ENCODE results near the gene CD80. TPM values are rescaled to one million over a fixed set of nuclear protein-coding genes. Genes with fewer than 3 reads are reported as not detected.
"Not testable (repeated sequence)": the region's sequence is repeated elsewhere in the genome, so short reads cannot be mapped to it uniquely, and the experiment has no call there.

The CD80 gene
- not detected for polyA plus RNA-seq

DNA sequence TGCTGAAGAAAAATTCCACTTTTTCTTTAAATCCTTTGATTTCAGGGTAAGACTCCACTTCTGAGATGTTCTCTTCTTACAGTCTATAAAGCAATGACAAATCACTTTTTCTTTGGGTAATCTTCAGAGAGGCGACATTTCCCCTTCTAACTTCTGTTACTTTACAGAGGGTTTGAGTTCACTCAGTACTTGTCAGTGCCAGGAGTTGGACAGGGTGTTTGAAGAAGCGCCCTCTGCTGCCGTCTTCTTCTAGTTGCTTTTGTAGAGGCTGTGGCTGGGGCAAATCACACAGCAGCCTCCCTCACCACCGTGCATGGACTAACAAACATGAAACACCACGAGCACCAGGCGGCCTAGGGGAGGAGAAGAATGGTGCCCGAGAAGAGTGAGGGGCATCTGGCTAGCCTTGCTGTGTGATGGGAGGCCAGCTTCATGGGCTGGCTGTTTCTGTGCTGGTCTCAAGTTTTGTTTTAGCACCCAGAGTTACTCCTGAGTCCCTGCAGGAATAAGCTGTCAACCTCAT is at the start of gene CD80:
TSS of gene CD80 (minus strand) at position 174 of the 523 bp plus-strand sequence. CDS start 1,886 bp downstream, outside the sequence.
- no peak within 1 kb of the TSS for H3K27ac Mint-ChIP-seq
- DNase-seq: peak; percentile 13 to 36 (median 31)
- H3K4me1 Mint-ChIP-seq: no peaks in the 10 kb centered on the region
- H3K27me3 Mint-ChIP-seq (ENCODE audit: low read depth in 3 of 3): peaks cover 0 to 7% (median 2%) of the 10 kb centered on the region in 3 donors
- peak within 1 kb of the TSS in 1 of 5 donors; percentile 27 for H3K4me3 Mint-ChIP-seq
- H3K36me3 Mint-ChIP-seq: no peaks in the 10 kb centered on the region
- peaks cover 0 to 2% (median 0%) of the 10 kb centered on the region in 6 donors for H3K9me3 Mint-ChIP-seq

DNA sequence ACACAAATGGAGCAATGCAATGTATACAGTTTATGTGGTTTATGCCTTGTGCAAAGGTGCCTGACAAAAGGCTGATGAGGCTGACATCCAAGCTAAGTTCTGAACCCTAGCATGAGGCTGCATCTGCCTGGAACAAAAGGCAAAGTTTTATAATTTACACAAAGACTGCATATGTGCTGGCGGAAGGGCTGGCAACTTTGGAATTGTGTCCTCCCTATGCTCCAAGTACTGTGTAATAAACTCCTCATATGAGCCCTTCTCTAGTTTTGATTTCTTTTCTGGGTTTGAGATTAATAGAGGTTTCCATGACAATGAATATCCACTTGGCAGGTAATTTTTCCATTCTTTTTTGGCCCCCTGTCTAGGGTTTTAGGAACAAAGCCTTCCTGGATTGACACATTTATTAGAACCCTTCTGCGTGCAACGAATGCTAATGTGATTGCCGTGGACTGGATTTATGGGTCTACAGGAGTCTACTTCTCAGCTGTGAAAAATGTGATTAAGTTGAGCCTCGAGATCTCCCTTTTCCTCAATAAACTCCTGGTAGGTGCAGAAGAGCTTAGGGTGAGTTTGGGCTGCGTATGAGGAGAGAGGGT is 49.1 kb upstream of the CD80 start:
- Mint-ChIP-seq H3K27me3 (ENCODE audit: low read depth in 3 of 3) (peaks cover 0 to 5% (median 2%) of the 10 kb centered on the region in 3 donors), H3K27ac (no peak overlapping the region), H3K9me3 (no peaks in the 10 kb centered on the region), H3K36me3 (peaks cover 0 to 3% (median 0%) of the 10 kb centered on the region in 3 donors), H3K4me1 (no peaks in the 10 kb centered on the region), H3K4me3 (no peak overlapping the region)
- no peak for DNase-seq

DNA sequence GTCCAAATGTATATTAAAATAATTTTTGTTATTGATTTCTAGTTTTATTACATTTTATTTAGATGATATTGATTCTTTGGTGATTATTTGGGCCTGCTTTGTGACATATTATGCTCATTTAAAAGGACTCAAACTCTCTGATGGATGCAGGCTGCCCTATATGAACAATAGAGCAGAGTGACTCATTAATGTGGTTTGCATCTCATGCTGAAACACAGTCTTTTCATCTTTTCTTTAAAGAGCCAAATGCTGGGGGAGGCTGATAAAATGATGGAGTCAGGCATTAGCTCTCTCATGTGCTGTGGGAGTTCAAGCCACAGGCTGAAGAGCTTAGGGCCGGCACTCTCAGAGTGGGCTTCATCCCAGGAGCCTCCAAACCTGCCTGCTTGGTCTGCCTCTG is 45.5 kb upstream of the CD80 start:
- H3K27me3 Mint-ChIP-seq (ENCODE audit: low read depth in 3 of 3): peaks cover 0 to 2% (median 0%) of the 10 kb centered on the region in 3 donors
- no peak overlapping the region for H3K27ac Mint-ChIP-seq
- H3K4me1 Mint-ChIP-seq: peaks cover 0 to 3% of the 10 kb centered on the region in 2 donors
- peaks cover 0 to under 1% (median 0%) of the 10 kb centered on the region in 6 donors for H3K9me3 Mint-ChIP-seq
- DNase-seq: no peak
- H3K4me3 Mint-ChIP-seq: no peak overlapping the region
- H3K36me3 Mint-ChIP-seq: peaks cover 0 to 3% (median 0%) of the 10 kb centered on the region in 3 donors

GRCh38 chr3:119602676-119603075 is 43.3 kb upstream of the CD80 start:
- DNase-seq: no peak
- H3K9me3 Mint-ChIP-seq: peaks cover 0 to 1% (median 0%) of the 10 kb centered on the region in 6 donors
- no peaks in the 10 kb centered on the region for H3K27me3 Mint-ChIP-seq (ENCODE audit: low read depth in 3 of 3)
- peaks cover 0 to 6% of the 10 kb centered on the region in 2 donors for H3K4me1 Mint-ChIP-seq
- no peak overlapping the region for H3K4me3 Mint-ChIP-seq
- no peak overlapping the region for H3K27ac Mint-ChIP-seq
- peaks cover 0 to 3% (median 0%) of the 10 kb centered on the region in 3 donors for H3K36me3 Mint-ChIP-seq

GRCh38 chr3:119601154-119601553 is 41.7 kb upstream of the CD80 start:
- H3K27me3 Mint-ChIP-seq (ENCODE audit: low read depth in 3 of 3): no peaks in the 10 kb centered on the region
- DNase-seq: no peak
- no peak overlapping the region for H3K27ac Mint-ChIP-seq
- peaks cover 0 to 1% (median 0%) of the 10 kb centered on the region in 6 donors for H3K9me3 Mint-ChIP-seq
- peaks cover 0 to 6% of the 10 kb centered on the region in 2 donors for H3K4me1 Mint-ChIP-seq
- no peaks in the 10 kb centered on the region for H3K36me3 Mint-ChIP-seq
- H3K4me3 Mint-ChIP-seq: no peak overlapping the region

- no peak for DNase-seq
- Mint-ChIP-seq H3K4me3 (no peak overlapping the region), H3K27ac (no peak overlapping the region), H3K36me3 (no peaks in the 10 kb centered on the region), H3K27me3 (ENCODE audit: low read depth in 3 of 3) (no peaks in the 10 kb centered on the region), H3K4me1 (peaks cover 0 to 6% of the 10 kb centered on the region in 2 donors), H3K9me3 (peaks cover 0 to 1% (median 0%) of the 10 kb centered on the region in 6 donors)
These were observed 41.3 kb upstream of the CD80 start for GRCh38 chr3:119600732-119601131.

GRCh38 chr3:119599558-119600174 is 40.3 kb upstream of the CD80 start:
- H3K9me3 Mint-ChIP-seq: peaks cover 0 to 1% (median 0%) of the 10 kb centered on the region in 6 donors
- peaks cover 0 to 6% of the 10 kb centered on the region in 2 donors for H3K4me1 Mint-ChIP-seq
- DNase-seq: no peak
- H3K4me3 Mint-ChIP-seq: no peak overlapping the region
- H3K27me3 Mint-ChIP-seq (ENCODE audit: low read depth in 3 of 3): no peaks in the 10 kb centered on the region
- H3K36me3 Mint-ChIP-seq: no peaks in the 10 kb centered on the region
- peak overlapping the region in 1 of 6 donors; percentile 24 for H3K27ac Mint-ChIP-seq

GRCh38 chr3:119598410-119599098 is 39.1 kb upstream of the CD80 start:
- no peak overlapping the region for H3K27ac Mint-ChIP-seq
- peaks cover 0 to 6% of the 10 kb centered on the region in 2 donors for H3K4me1 Mint-ChIP-seq
- no peak for DNase-seq
- H3K36me3 Mint-ChIP-seq: no peaks in the 10 kb centered on the region
- H3K27me3 Mint-ChIP-seq (ENCODE audit: low read depth in 3 of 3): no peaks in the 10 kb centered on the region
- peaks cover 0 to 1% (median 0%) of the 10 kb centered on the region in 6 donors for H3K9me3 Mint-ChIP-seq
- no peak overlapping the region for H3K4me3 Mint-ChIP-seq

DNA sequence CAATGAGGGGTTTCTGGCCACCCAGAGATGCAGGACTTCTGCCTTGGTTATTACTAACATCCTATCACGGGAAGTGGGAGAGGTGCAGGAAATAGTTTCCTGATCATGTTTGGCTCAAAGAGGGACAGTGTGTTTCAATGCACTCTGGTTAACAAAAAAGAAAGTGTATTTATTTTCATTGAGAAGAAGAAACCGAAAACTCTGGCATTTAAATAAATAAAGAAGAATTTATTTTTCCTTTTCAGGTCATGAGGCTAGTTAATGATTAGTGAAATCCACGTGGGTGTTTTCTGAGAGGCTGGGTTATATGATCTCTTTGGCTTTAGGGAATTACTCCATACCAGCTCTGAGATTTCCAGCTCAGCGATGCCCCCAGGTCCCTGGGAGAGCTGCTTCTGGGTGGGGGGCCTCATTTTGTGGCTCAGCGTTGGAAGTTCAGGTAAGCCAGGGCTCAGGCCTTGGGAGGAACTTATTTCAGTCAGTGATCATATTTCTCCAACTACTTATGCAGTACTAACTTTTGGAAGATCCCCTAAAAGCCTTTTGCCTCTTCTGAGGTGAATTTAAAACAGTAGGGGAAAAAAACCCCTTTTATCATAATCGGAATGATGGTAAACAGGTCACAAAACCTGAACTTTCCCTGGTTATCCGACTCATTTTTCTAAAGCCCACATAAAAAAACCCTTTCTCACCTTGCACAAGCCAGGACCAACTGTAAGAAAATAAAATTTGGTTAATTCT is 38.3 kb upstream of the CD80 start, which contains the start of gene PLA1A:
TSS of gene PLA1A (plus strand) at position 338 of the 741 bp plus-strand sequence. CDS start at position 367, 29 bp downstream.
- Mint-ChIP-seq H3K27ac (no peak within 1 kb of the TSS), H3K4me1 (peaks cover 0 to 6% of the 10 kb centered on the region in 2 donors), H3K36me3 (no peaks in the 10 kb centered on the region), H3K27me3 (ENCODE audit: low read depth in 3 of 3) (no peaks in the 10 kb centered on the region), H3K4me3 (no peak within 1 kb of the TSS), H3K9me3 (peaks cover 0 to 1% (median 0%) of the 10 kb centered on the region in 6 donors)
- DNase-seq: no peak

DNA sequence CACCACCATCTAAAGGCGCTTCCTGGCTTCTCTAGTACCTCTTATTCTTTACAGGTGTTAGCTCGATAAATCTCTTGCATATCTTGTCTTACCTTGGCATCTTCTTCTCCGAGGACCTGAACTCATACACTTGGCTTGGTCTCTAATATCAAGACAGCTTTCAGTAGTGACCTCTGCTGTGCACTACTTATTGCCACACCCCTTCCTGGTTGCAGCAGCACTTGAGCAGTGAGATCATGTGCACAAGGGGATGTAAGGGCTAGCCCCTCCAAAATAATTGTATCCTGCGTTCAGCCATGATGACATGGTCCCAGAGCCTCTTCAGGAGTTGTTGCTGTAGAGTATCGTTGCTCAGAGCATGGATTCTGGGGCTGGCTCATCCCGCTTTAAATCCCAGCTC is 37.0 kb upstream of the CD80 start:
- Mint-ChIP-seq H3K27me3 (ENCODE audit: low read depth in 3 of 3) (no peaks in the 10 kb centered on the region), H3K9me3 (peaks cover 0 to 1% (median 0%) of the 10 kb centered on the region in 6 donors), H3K4me3 (no peak overlapping the region), H3K27ac (no peak overlapping the region), H3K36me3 (no peaks in the 10 kb centered on the region), H3K4me1 (peaks cover 0 to 6% of the 10 kb centered on the region in 2 donors)
- no peak for DNase-seq

- Mint-ChIP-seq H3K9me3 (peaks cover 0 to 1% (median 0%) of the 10 kb centered on the region in 6 donors), H3K36me3 (no peaks in the 10 kb centered on the region), H3K4me1 (peaks cover 0 to 6% of the 10 kb centered on the region in 2 donors), H3K27me3 (ENCODE audit: low read depth in 3 of 3) (no peaks in the 10 kb centered on the region), H3K27ac (no peak overlapping the region), H3K4me3 (no peak overlapping the region)
- DNase-seq: no peak
These were observed 36.4 kb upstream of the CD80 start for GRCh38 chr3:119595639-119596334.

DNA sequence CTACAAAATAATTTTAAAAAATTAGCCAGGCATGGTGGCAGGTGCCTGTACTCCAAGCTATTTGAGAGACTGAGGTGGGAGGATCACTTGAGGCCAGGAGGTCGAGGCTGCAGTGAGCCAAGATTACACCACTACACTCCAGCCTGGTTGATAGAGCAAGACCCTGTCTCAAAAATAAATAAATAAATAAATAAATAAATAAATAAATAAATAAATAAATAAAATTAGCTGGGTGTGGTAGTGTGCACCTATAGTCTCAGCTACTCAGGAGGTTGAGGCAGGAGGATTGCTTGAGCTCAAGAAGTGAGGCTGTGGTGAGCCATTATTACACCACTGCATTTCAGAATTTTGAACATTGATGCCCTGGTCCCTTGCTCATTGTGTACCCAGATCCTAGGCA is 35.5 kb upstream of the CD80 start:
- H3K36me3 Mint-ChIP-seq; H3K4me3 Mint-ChIP-seq; DNase-seq; H3K9me3 Mint-ChIP-seq; H3K27ac Mint-ChIP-seq; H3K4me1 Mint-ChIP-seq; H3K27me3 Mint-ChIP-seq (ENCODE audit: low read depth in 3 of 3): not testable (repeated sequence)

DNA sequence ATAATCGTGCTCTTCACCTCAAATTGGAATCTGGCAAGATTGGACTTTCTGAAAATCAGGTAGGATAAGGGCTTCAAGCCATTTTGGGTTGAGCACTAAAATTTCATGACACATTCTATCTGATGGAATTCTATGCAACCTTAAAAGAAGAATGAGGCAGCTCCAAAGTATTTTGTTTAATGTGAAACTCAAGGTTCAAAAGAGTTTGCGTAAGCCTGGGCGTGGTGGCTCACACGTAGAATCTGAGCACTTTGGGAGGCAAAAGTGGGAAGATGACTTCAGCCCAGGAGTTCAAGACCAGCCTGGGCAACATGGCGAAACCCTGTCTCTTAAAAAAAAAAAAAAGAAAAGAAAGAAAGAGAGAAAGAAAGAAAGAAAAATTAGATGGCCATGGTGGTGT is 34.7 kb upstream of the CD80 start:
- no peak for DNase-seq
- H3K36me3 Mint-ChIP-seq: peaks cover 0 to 5% (median 4%) of the 10 kb centered on the region in 3 donors
- no peaks in the 10 kb centered on the region for H3K9me3 Mint-ChIP-seq
- H3K4me3 Mint-ChIP-seq: no peak overlapping the region
- H3K27me3 Mint-ChIP-seq (ENCODE audit: low read depth in 3 of 3): no peaks in the 10 kb centered on the region
- no peak overlapping the region for H3K27ac Mint-ChIP-seq
- no peaks in the 10 kb centered on the region for H3K4me1 Mint-ChIP-seq
